ENCODE results near the gene ANKS1B. TPM values are rescaled to one million over a fixed set of nuclear protein-coding genes. Genes with fewer than 3 reads are reported as not detected.
"Not testable (repeated sequence)": the region's sequence is repeated elsewhere in the genome, so short reads cannot be mapped to it uniquely, and the experiment has no call there.

Gene ANKS1B
- total RNA-seq, 3 donors from 2014 or later (not counting 1 experiment from before 2014, with no cell fraction given): not detected

GRCh38 chr12:98845957-98846356, 1138.8 kb downstream of the ANKS1B start:
- no peak for TF ChIP-seq CTCF (IDR thresholded peaks at IDR 0.05)
- DNase-seq (no peak), ATAC-seq (no peak)
- H3K27me3 Mint-ChIP-seq (ENCODE audit: low read depth in 2 of 2): no peaks in the 10 kb centered on the region
- no peaks in the 10 kb centered on the region for H3K9me3 Mint-ChIP-seq
- H3K27ac Mint-ChIP-seq: no peak overlapping the region
- no peaks in the 10 kb centered on the region for H3K36me3 Mint-ChIP-seq
- H3K27me3 ChIP-seq (ENCODE audit: control insufficient read depth, insufficient read depth, low read length): peaks cover 4% of the 10 kb centered on the region
- H3K4me3 ChIP-seq (ENCODE audit: low read length): no peak overlapping the region
- no peak overlapping the region for H3K27ac ChIP-seq (ENCODE audit: low read length)
- no peaks in the 10 kb centered on the region for H3K36me3 ChIP-seq (ENCODE audit: control insufficient read depth, insufficient read depth, low read length)
- no peaks in the 10 kb centered on the region for H3K4me1 ChIP-seq (ENCODE audit: control insufficient read depth, insufficient read depth, low read length)
- no peak overlapping the region for H3K4me3 Mint-ChIP-seq
- intact Hi-C loops (cut with micrococcal nuclease): no loop called here
- peaks cover 0 to 5% of the 10 kb centered on the region in 2 donors for H3K4me1 Mint-ChIP-seq
- H3K9me3 ChIP-seq (ENCODE audit: control insufficient read depth, insufficient read depth, low read length): no peaks in the 10 kb centered on the region

- intact Hi-C loops (cut with micrococcal nuclease): no loop called here
- 86% methylated on average over 3 of the region's 3 CpGs for WGBS (ENCODE audit: insufficient coverage)
- ATAC-seq: no peak
Observed at GRCh38 chr12:98840325-98840724, 1144.4 kb downstream of the ANKS1B start.

DNA sequence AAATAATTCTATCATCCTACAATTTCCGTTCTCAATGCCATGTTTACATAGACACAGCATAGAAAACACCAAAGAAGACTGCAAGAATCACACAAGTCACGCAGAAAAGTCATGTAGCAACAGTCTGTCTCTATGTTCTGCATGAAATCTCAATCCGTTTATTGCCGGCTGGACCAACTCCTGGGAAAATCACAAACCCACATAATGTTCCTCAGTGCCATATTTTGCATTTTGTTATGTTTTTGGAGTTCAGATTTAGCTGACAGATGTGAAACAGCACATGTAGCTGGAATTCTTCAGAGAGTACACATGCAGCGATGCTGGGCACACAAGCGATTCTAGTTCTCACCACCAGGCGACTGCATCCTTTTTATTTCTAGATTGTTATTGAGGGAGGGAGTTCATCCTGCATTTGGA, 1146.5 kb downstream of the ANKS1B start:
- intact Hi-C loops (cut with micrococcal nuclease): no loop called here
- H3K4me1 ChIP-seq (ENCODE audit: control insufficient read depth, insufficient read depth, low read length): no peaks in the 10 kb centered on the region
- ATAC-seq (no peak), DNase-seq (no peak)
- peaks cover 5 to 22% of the 10 kb centered on the region in 2 donors for H3K27me3 Mint-ChIP-seq (ENCODE audit: low read depth in 2 of 2)
- no peaks in the 10 kb centered on the region for H3K36me3 Mint-ChIP-seq
- H3K27me3 ChIP-seq (ENCODE audit: control insufficient read depth, insufficient read depth, low read length): peaks cover 6% of the 10 kb centered on the region
- 56% methylated on average over 6 of the region's 7 CpGs for WGBS (ENCODE audit: insufficient coverage)
- peaks cover 0 to 1% of the 10 kb centered on the region in 2 donors for H3K4me1 Mint-ChIP-seq
- no peaks in the 10 kb centered on the region for H3K9me3 ChIP-seq (ENCODE audit: control insufficient read depth, insufficient read depth, low read length)
- TF ChIP-seq CTCF (IDR thresholded peaks at IDR 0.05): no peak
- no peaks in the 10 kb centered on the region for H3K36me3 ChIP-seq (ENCODE audit: control insufficient read depth, insufficient read depth, low read length)
- no peak overlapping the region for H3K27ac ChIP-seq (ENCODE audit: low read length)
- H3K4me3 Mint-ChIP-seq: no peak overlapping the region
- H3K9me3 Mint-ChIP-seq: peaks cover 0 to 2% of the 10 kb centered on the region in 2 donors
- H3K27ac Mint-ChIP-seq: no peak overlapping the region
- H3K4me3 ChIP-seq (ENCODE audit: low read length): no peak overlapping the region

More at GRCh38 chr12:98840325-98840724, 1144.4 kb downstream of the ANKS1B start:
- Histone ChIP-seq H3K4me3 (ENCODE audit: low read length) (no peak overlapping the region), H3K27ac (ENCODE audit: low read length) (no peak overlapping the region), H3K36me3 (ENCODE audit: control insufficient read depth, insufficient read depth, low read length) (no peaks in the 10 kb centered on the region), H3K4me1 (ENCODE audit: control insufficient read depth, insufficient read depth, low read length) (no peaks in the 10 kb centered on the region), H3K9me3 (ENCODE audit: control insufficient read depth, insufficient read depth, low read length) (no peaks in the 10 kb centered on the region), H3K27me3 (ENCODE audit: control insufficient read depth, insufficient read depth, low read length) (peaks cover 6% of the 10 kb centered on the region)
- H3K27ac Mint-ChIP-seq: no peak overlapping the region
- H3K9me3 Mint-ChIP-seq: peaks cover 0 to 2% of the 10 kb centered on the region in 2 donors
- DNase-seq: no peak
- peaks cover 0 to 5% of the 10 kb centered on the region in 2 donors for H3K4me1 Mint-ChIP-seq
- H3K27me3 Mint-ChIP-seq (ENCODE audit: low read depth in 2 of 2): peaks cover 5 to 15% of the 10 kb centered on the region in 2 donors
- H3K4me3 Mint-ChIP-seq: no peak overlapping the region
- H3K36me3 Mint-ChIP-seq: no peaks in the 10 kb centered on the region
- no peak for TF ChIP-seq CTCF (IDR thresholded peaks at IDR 0.05)

DNA sequence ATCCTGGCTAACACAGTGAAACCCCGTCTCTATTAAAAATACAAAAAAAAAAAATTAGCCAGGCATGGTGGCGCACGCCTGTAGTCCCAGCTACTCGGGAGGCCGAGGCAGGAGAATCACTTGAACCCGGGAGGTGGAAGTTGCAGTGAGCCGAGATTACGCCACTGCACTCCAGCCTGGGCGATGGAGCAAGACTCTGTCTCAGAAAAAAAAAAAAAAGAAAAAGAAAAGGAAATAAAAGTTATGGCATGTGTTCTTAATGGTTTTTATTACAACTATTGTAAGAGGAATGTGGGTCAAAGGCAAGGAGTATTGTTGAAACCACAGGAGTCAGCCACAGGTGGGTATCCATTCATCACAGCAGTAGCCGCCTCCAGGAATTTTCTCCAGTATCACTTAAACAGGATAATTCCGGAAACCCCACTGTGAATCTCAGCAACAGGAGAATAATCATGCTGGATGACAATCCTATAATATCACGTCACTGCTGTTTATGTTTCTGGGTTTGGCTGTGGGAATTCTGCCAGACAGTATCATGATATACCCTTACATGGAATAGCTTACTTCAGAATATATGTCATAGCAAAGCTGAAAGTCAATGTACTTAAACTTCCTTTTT, 1147.5 kb downstream of the ANKS1B start:
- H3K9me3 ChIP-seq (ENCODE audit: control insufficient read depth, insufficient read depth, low read length); H3K27ac Mint-ChIP-seq; H3K9me3 Mint-ChIP-seq; H3K27me3 ChIP-seq (ENCODE audit: control insufficient read depth, insufficient read depth, low read length); H3K36me3 ChIP-seq (ENCODE audit: control insufficient read depth, insufficient read depth, low read length); intact Hi-C loops (cut with micrococcal nuclease); ATAC-seq; H3K4me3 ChIP-seq (ENCODE audit: low read length); H3K36me3 Mint-ChIP-seq; H3K4me1 Mint-ChIP-seq; H3K4me1 ChIP-seq (ENCODE audit: control insufficient read depth, insufficient read depth, low read length); DNase-seq; H3K27ac ChIP-seq (ENCODE audit: low read length); H3K4me3 Mint-ChIP-seq: not testable (repeated sequence)
- peaks cover 5 to 30% of the 10 kb centered on the region in 2 donors for H3K27me3 Mint-ChIP-seq (ENCODE audit: low read depth in 2 of 2)
- 93% methylated on average over 11 of the region's 12 CpGs for WGBS (ENCODE audit: insufficient coverage)

Data from natural killer cell (primary cell).